Hematopoietic multipotent progenitor cell (in vitro differentiated cells): ENCODE data around the gene ERFE. TPM values are rescaled to one million over a fixed set of nuclear protein-coding genes. Genes with fewer than 3 reads are reported as not detected.
"Not testable (repeated sequence)": the region's sequence is repeated elsewhere in the genome, so short reads cannot be mapped to it uniquely, and the experiment has no call there.

Experiments used
- DNase-seq, 3 donors: peaks; one replicate each; pipeline ENCODE4 v3.0.0-alpha.2; 2011 to 2015; ENCODE audit warnings: low read depth in 2 of 3, low spot score in 2 of 3
- total RNA-seq: library from RNA; depleted of rRNA; stranded (reverse); fragments of >200 nt; gene quantifications from one replicate; pipeline ENCODE4 v1.2.3, GENCODE V29; 2012

The ERFE gene
- total RNA-seq, 1 donor, result 0.27 TPM

DNA sequence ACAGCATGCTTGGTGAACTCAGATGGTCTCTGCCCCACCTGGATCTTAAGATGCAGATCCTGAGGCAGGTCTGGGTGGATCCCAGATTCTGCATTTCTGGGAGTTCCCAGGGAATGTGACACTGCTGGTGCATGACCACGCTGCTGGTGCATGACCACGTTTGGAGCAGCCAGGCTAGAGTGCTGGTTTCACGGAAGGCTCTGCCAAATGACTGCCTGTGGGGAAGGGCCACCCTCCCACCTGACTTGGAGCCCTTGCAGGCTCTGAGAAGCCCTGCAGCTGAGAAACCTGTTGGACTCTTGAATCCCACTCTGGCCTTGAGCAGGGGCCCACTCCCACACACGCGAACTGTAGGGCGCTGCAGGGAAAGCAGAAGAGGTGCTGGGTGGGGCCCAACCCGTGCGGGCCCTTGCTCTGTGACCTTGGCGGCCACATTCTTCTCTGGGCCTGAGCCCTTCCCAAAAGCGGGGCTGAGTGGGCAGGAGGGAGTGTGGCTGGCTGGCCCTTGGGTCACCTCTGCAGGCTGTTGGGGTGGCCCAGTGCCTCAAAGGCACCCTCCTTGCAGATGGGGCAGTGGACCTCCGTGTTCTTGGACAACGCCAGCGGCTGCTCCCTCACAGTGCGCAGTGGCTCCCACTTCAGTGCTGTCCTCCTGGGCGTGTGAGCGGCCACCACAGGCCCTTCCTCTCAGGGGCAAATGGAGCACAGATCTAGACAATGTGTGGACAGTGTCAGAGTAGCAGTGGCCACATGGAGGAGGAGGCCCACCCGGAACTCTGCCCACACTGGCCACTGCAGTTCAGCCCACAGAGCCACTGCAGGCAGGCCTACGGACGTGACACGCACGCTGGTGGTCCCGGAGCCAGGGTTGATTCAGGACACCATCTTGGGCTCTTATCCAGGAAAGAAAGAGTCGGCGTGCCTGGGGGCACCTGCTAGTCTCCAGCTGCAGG is 7.9 kb downstream of the ERFE start:
- DNase-seq, result no peak

DNA sequence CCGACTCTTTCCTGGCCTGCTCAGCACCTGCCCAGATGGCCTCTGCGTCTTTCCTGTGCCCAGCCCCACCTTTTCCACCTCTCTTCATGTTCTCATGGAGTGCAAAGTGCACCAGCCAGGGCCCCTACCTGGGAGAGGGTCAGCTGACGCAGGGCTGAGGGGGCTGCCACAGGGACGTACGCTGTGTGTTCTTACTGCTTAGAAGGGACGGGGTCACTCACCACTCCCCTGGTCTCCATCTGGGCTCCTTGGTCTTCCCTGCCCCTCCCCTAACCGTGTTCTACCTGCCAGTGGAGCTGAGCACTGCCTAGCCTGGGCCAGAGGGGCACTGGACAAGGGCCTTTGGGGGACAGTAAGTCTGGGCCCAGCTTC is 8.6 kb downstream of the ERFE start:
- DNase-seq, result no peak

GRCh38 chr2:238167761-238168160 is 9.0 kb downstream of the ERFE start:
- no peak for DNase-seq

- no peak for DNase-seq
Observed at GRCh38 chr2:238168196-238169047, 9.7 kb downstream of the ERFE start.

DNA sequence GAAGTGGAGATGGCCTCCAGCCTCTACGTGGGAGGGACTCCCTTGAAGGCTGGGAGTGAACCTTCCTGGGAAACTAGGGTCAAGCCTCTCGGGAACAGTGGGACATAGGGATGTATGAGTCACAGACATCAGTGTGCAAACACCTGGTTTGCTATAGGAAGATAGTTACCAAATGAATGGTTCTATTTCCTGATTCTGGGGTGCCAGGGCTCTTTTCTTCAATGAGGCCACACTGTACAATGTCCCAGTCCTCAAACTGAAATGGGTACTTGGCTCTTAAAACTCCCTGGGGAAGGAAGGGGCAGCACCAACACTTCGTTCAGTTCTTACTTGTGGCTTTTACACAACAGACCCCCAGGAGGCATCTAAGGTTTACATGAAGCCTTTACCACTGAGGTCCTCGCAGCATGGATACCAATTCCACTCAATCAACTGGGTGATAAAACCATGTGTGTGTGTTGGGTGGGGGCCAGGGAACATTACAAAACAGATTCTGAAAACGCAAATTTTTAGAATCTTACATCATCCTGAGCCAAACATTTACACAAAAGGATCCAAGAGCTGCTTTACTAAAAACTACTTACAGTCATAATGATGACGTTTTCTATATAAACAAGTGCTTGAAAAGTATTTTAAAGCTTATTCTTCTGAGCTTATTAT is 10.4 kb downstream of the ERFE start:
- DNase-seq, result no peak

DNA sequence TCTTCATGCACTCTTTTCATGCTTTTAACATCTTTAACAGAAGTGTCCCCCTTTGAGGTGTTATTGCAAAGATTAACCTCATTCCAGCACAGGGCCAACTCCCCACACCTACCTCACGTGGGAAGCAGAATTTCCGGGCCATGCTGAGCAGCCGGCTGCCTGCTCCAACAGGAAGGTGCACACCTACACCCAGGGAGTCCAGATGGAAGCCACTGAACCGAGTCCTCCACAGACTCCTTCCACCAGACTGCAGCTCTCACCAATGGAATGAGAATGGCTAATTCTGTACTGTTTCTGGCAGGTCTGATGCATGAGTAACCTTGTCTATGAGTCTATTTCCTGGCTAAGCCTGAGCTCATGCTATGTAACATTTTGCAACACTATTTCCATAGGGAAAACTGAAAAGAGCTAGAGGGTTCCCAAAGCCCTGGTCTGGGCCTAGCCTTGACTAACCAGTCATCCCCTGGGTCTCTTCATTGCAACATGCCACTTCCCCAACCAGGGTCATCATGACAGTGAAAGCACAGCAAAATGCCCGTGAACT is 11.0 kb downstream of the ERFE start:
- DNase-seq, result no peak

DNA sequence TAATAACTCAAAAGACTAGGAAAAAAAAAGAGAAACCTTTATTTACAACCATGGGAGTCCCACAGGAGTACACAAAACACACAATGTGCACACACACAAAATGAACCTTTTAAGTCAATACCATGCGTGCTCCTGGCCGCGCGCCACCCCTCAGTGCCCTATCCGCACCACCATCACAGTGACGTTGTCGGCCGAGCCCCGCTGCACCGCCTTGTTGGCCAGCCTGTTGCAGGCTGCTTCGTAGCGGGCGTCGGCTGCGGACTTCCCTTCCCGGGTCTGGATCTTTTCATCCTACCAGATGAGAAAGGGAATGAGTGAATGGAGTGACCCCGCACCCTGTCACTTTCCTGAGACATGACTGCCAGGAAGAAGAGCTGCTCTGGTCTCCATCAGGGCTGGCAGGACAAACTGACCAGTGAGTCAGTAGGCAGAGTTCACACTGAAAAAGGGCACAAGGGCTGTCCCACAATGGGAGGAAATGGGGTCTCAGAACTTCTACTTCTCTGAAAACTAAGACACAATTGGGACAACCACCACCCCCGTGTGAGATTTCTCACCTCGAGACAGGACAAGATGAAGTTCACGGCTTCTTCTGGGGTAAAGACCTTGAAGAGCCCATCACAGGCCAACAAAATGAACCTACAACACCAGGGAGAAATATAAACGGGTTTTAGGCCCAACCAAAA is 11.8 kb downstream of the ERFE start:
- DNase-seq, result no peak

- not testable (repeated sequence) for DNase-seq
Observed at GRCh38 chr2:238171072-238171431, 12.3 kb downstream of the ERFE start.

- DNase-seq, result no peak
Observed at GRCh38 chr2:238171575-238172187, 12.9 kb downstream of the ERFE start.

GRCh38 chr2:238172439-238172838 is 13.7 kb downstream of the ERFE start:
- no peak for DNase-seq

GRCh38 chr2:238173692-238174091 is 14.9 kb downstream of the ERFE start:
- DNase-seq, result no peak

- no peak for DNase-seq
Observed at GRCh38 chr2:238174291-238174690, 15.5 kb downstream of the ERFE start.

DNA sequence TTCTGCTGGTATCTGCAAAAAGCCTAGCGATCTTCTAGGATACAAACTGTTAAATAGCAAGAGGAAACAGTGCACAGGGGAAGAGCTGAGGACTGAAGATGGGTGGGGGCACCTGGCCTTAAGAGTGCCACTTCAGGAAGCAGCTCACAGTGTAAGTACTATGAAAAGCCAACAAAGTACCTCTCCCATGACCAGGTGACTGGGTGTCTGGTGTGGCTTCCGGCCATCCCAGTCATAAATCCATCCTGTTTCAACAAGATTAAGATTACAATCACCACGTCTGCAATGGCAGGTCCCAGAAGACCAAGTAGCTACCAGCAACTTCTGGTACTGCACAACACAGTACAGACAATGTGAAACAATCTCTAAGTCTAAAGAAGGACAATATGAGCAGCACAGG is 15.9 kb downstream of the ERFE start:
- no peak for DNase-seq

DNA sequence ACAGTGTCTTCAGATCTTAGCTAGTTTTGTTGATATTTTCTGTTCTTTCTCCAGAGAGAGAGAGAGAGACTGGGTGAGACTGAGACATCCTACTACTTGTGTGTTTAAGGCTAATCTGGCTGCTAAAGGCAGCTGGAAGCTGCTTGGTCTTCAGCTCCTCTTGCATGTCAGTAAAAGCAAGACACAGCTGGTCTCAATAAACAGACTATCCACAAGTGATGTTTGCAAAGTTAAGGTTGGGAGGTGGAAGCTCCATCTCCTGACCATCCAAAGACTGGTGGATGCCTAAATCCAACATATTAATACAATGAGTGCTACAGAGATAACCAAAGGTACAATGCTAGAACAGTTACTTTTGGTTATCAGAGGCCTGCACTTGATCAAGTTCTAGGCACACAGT is 17.8 kb downstream of the ERFE start:
- DNase-seq, result no peak

DNA sequence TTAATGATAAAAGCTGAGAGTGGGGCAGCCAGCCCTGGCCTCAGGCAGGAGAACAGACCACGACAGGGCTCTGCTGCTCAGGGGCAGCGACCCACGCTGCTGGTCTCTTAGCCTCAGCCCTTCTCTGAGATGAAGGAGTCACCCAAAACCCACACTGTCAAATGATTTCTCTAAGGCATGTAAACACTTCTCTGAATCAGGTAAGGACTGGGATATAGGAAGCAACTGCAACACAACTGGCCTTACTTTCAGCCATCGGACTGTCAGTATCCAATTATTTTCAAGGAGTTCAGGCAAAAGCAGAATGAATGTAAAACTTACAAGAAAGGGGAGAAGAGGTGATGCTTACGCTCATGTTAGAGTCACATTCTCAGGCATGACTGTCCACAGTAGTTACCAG is 21.8 kb downstream of the ERFE start:
- no peak for DNase-seq

DNA sequence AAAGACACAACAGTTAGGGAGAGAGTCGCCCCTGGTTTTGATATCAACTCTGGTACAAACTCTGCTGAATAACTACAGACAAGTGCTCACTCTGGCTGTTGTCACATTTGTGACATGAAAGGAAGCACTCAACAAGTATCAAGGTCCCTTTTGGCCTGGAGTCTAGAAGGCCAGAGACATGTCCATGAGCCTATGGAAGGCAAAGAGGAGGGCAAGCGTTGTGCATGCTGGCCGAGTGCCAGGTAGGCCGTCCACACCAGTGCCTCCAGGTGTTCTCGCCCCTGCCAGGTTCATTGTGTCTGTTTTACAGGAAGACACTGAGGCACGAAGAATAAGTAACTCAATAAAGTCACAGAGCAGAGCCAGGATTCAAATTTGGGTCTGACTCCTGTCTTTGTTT is 23.6 kb downstream of the ERFE start:
- DNase-seq, result no peak

- no peak for DNase-seq
Observed at GRCh38 chr2:238183821-238184220, 25.1 kb downstream of the ERFE start.

DNA sequence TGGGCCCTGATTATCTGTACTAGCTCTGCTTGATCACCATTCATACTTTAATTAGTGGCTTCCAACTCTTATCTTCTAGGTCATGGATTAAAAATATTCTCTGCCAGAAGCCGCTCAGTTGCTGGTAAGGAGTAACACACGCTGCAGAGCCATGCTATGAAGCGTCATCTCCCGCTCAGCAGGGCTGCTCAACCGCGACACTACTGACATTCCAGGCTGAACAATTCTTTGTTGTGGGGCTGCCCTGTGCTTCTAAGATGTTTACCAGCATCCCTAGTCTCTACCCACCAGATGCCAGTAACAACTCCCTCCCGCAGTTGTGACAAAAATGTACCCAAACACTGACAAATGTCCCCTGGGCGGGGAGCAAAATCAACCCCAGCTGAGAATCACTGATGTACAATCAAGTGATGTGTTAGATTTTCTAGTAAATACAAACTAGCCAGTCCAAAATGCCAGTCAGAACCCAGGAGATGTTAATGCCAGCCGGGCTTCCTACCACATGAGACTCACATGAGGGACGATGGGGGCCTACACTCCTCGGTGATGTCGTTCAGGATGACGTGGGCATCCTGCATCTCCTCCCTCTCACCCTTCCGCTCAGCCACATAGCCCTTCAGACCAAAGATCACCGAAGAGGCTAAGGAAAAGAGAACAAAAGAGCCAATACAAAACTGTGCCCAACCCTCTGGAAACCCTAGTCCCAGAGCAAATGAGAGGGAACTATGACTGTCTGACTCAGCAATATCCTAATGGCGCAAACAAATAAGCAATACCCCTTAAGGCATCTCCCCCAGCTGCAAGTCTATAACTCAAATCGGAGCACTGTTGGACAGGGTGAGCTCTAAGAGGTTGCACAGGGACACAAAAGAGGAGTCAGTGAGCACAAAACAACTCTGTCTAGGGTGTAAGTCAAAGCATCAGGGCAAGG is 29.1 kb downstream of the ERFE start:
- DNase-seq, result no peak

DNA sequence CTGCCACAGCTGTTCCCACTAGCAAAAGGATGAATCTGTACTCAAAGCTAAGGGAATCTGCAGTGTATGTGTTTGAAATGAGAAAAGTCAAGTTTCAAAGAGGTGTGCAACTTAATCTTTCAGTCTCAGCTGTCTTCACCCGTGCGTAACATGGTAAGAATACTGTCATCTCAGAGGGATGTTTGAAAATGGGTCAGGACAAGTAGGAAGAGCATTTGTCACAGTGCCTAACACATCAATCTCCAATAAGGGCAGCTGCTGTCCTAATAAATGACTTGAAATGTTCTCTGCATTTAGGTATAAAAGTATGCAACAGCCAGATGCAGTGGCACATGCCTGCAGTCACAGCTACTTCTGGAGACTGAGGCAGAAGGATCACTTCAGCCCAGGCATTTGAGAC is 31.7 kb downstream of the ERFE start:
- DNase-seq, result no peak
